GM12892 (cell line): ENCODE measurements around the gene LRPAP1.
"Not testable (repeated sequence)": the region's sequence is repeated elsewhere in the genome, so short reads cannot be mapped to it uniquely, and the experiment has no call there.

Source experiments
- DNase-seq: peaks from one replicate; pipeline ENCODE4 v3.0.0; 2011; ENCODE audit not compliant: insufficient read length
- FAIRE-seq: peaks from 2 replicates; lab custom pipeline; 2011; peaks lifted over from hg19 to GRCh38; lab: Jason Lieb, UNC
- POLR2A ChIP-seq: IDR thresholded peaks from 2 replicates; pipeline ENCODE4 v1.6.1; 2011; ENCODE audit warnings: low read depth, low read length, control low read depth
- POLR2AphosphoS5 ChIP-seq: IDR thresholded peaks from 2 replicates; pipeline ENCODE4 v1.6.1; 2011; ENCODE audit warnings: low read depth, low read length, control low read depth
- TAF1 ChIP-seq: IDR thresholded peaks from 2 replicates; pipeline ENCODE4 v1.6.1; 2011; ENCODE audit warnings: low read depth, mild to moderate bottlenecking, control low read depth, low read length, borderline replicate concordance

The LRPAP1 gene

DNA sequence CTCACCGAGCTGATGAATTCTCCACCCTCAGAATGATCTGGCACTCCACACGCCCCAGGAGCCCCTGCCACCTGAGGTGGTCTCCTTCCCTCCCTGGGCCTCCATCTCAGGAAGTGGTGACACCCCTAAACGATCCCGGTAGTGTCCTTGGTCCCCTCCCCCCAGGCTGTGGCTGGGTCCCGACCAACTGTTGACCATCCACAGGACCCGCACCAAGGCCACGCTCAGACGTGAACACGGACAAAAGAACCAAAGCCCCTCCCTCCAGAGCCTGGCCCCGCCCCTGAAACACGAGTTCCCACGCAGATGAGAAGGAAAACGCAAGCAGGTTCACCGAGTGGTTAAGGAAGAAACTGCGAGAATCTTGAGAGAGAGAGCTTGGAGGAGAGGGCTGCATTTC is 16.6 kb downstream of the LRPAP1 start:
- TF ChIP-seq TAF1: no peak
- TF ChIP-seq POLR2A: no peak
- no peak for TF ChIP-seq POLR2AphosphoS5
- FAIRE-seq: no peak
- no peak for DNase-seq

DNA sequence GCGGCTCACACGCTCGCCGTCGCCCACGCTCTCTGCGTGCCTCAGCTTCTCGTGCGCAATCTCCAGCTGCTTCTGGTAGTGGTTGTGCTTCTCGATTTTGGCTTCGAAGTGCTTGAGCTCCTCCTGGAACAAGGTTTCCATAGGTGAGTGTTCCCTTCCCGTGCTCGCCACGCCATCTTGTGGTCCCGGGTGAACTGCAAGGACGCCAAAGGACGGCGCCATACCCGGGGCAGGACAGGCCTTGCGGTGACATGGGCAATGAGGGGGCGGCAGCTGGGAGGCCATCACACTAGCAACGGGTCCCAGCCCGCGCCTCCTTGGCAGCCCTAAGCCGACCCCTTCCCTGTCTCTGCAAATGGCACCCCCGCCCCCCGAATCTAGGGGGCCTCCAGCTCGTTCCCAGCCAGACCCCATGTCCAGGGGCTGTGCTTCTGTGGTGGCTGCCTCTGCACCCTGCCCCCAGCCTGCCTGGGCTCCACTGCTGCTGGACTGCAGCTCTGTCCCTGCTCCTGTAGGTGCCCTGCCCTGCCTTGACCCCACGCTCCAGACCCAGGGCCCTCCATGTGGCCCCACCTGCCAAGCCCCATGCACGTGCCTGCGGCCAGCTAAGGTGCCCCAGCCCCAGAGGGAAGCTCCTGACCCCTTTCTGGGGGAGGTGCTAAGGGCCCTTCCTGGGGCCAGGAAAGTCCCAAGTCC is 17.3 kb downstream of the LRPAP1 start:
- DNase-seq: no peak
- no peak for TF ChIP-seq POLR2AphosphoS5
- no peak for TF ChIP-seq POLR2A
- TF ChIP-seq TAF1: no peak
- no peak for FAIRE-seq

DNA sequence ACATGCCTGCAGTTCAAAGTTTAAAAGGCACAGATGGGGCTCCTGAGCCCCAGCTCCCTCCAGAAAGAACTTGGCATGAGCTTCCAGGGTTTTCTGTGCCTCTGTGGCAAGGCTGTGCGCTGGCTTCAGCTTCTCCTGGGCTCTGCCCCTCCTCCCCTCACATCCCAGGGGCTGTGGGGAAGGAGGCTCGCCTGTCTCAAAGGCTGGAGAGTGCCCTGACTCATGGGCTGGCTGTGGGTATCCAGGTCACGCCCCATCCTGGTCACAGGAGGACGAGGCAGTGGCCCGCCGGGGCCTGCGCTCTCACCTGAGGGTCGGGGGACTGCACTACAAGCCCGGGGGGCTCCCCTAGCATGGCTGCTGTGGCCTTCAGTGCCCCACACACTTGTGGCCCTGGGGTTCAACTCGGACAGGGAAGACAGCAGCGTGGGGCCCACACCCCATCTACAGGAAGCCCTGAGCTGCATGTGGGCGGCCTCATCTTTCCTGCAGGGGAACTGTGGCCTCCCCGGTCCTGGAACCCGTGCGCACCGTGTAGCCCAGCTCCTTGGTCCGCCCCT is 17.9 kb downstream of the LRPAP1 start:
- DNase-seq (no peak), FAIRE-seq (no peak)
- TF ChIP-seq POLR2A: no peak

DNA sequence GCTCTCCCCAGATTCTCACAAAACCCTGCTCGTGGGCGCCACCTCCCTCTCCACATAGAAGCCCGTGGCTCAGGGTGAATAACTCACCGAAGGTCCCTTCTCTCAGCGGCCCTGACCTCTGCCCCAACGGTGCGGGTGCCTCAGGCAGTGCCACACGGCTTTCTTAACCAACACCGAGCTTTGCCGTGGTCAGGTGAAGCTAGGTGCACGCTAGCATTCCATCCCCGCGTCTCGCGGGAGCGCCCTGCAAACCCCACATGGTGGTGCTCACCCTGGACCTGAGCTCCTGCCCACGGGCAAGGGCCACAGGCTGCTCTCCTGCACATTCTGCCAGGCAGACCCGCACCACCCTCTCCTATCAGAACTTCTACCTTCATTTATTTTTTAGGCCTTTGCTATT is 18.4 kb downstream of the LRPAP1 start:
- DNase-seq (no peak), FAIRE-seq (no peak)
- TF ChIP-seq POLR2A: no peak
- TF ChIP-seq TAF1: no peak
- no peak for TF ChIP-seq POLR2AphosphoS5

DNA sequence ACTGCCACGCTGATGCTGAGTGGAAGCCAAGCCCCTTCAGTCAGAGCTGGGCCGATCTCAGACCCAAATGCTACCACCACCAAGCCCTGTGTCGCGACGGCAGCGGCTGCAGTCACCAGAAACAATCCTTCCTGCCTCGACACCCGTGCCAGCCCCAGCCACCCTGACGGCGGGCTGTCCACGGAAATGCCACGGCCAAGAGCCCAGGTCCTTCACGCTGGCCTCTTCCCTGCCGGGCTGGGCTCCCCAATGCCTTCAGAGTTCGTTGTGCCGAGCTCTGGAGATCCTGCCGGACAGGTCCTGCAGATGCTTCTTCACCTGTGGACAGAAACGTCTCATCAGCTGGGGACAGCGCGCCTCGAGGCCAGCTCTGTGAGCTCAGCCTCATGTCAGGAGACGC is 19.5 kb downstream of the LRPAP1 start:
- no peak for DNase-seq
- TF ChIP-seq POLR2A (no peak), POLR2AphosphoS5 (no peak), TAF1 (no peak)
- FAIRE-seq: no peak

DNA sequence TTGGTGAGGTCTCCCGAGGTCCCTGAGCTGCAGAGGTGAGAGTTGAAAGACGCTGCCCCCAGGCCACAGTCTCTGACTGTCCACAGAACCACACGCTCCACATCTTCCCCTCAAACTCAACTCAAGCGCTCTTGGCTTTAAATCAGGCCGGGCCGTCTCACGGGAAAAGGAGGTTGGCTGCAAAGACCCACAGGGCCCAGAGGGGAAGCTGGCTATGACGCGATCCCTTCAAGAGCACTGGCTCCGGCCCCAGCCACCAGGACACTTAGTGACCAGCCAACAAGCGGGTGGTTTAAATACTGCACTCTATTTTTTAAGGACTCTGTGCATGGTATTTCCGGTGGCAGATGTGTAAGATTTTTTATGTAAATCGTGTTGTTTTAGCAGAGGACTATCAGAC is 19.9 kb downstream of the LRPAP1 start:
- FAIRE-seq: no peak
- no peak for TF ChIP-seq TAF1
- TF ChIP-seq POLR2A: no peak
- TF ChIP-seq POLR2AphosphoS5: no peak

DNA sequence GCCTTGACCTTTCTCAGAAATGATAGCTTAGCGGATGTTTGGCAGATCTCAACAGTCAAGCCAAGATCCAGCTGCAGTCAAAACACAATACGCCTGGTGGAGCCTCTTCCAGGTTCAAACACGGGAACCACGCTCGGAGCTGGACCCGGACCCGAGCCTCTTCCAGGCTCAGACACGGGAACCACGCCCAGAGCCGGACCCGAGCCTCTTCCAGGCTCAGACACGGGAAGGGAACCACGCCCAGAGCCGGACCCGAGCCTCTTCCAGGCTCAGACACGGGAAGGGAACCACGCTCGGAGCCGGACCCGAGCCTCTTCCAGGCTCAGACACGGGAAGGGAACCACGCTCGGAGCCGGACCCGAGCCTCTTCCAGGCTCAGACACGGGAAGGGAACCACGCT is 20.6 kb downstream of the LRPAP1 start:
- FAIRE-seq, DNase-seq: not testable (repeated sequence)

More for the DNA sequence above, 19.9 kb downstream of the LRPAP1 start:
- DNase-seq: no peak

DNA sequence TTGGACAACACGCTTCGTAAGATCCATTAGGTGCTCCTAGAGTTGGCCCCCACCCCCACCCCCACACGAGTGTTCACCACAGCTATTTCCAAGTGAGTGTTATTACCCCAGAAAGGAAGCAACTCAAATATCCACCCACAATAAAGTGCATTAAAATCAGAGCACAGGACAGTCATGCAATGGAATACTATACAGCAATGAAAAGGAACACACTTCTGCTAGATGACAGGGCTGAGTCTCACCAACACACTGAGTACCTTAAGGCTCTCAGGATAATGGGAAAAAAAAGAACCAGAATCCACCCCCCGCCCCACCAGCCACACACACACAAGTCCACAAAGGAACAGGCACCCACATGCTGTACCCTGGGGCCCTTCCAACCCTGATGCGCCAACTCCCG is 21.0 kb downstream of the LRPAP1 start:
- DNase-seq (no peak), FAIRE-seq (no peak)
- TF ChIP-seq TAF1 (no peak), POLR2A (no peak), POLR2AphosphoS5 (no peak)

DNA sequence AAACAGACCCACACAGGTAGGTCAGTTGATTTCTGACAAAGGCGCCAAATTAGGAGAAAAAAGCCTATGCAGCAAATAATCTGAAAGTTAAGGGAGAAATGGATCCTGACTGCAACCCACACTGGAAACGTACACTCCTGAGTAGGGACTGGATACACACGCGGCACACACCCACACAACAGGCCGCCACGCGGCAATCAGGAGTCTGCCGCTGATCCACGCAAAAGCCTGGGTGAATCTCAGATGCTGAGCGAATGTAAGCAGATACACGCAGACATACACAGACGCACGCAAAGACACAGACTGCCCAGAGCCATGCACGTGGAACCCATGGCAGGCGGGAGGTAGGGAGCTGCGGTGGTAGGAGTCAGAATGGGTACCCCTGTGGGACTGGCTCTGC is 21.7 kb downstream of the LRPAP1 start:
- DNase-seq: no peak
- no peak for FAIRE-seq
- TF ChIP-seq POLR2A: no peak
- no peak for TF ChIP-seq TAF1
- no peak for TF ChIP-seq POLR2AphosphoS5

DNA sequence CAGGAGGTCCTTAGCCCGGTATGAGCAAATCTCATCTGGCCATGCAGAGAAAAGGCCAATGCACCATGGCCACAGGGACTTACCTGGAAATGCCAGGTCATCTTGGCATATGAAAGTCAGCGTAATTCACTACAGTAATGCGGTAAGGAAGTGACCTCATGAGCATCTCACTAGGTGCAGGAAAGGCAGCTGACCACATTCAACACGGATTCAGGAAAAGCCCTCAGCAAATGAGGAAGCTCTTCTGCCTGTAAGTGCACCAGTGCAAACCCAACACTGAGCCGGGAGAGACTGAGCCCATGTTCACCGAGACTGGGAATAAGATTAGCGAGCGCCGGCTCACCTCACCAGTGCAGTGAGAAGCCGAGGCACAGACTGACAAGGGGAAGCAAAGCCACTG is 23.7 kb downstream of the LRPAP1 start:
- no peak for FAIRE-seq
- DNase-seq: no peak
- TF ChIP-seq TAF1 (no peak), POLR2A (no peak)

DNA sequence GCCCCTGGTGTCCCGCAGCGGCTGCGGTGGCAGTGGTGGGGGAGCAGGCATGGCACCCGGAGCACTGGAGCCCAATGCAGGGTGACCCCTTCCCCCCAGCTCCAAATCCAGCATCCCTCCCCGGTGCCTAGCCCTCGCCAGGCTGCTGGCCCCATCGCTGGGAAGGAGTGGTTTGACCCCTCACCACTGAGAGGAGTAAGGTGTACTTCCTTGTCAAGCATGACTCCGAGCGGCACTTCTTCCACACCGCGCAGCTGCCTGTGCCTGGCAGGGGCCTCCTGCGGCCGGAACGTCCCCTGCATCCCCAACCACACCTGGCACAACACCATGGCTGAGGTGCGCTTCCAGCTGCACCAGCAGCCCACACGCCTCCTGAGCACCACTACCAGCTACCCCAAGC is 27.0 kb downstream of the LRPAP1 start:
- DNase-seq (no peak), FAIRE-seq (no peak)
- TF ChIP-seq TAF1 (no peak), POLR2AphosphoS5 (no peak), POLR2A (no peak)

DNA sequence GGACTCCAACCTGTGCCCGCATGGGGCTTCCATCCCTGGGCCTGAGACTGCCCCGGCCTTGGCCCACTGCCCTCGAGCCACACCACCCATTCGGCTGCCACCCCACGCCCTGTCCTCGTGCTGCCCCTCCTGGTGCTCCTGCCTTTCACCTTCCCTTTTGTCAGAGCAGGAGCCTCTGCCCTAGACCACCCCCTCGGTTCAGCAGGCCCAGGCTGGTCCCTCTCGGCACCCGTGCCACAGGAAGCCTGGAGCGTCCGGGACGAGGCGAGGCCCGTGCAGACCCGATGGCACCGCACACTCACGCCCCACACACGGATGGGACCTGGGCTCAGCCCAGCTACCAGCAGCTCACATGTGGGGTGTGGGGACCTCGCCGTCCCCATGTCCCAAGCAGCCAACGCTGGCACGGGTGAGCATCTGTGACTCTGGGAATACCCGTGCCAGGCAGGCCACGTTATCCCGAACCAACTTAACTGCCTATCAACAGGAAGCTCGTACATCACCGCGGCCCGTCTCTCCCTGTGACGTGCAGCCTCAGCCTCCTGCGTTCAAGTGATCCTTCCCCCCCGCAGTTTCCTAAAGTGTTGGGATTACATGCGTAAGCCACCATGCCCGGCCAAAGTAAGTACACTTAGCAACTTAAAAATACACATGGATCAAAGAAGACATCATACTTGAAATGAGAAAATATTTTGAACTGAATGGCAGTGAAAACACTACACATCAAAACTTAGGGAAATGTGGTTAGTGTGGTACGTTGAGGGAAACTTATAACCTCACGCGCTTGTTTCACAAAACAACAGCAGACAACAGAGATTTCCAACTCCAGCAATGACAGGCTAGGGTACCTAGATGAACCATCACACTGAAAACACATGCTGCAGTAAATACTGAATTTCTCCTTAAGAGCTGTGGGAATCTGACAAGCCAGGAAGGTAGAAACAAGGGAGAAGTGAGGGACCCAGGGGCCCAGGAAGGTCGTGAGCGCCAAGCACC is 29.0 kb downstream of the LRPAP1 start:
- DNase-seq (no peak), FAIRE-seq (no peak)
- TF ChIP-seq POLR2A: no peak
- TF ChIP-seq POLR2AphosphoS5: no peak
- no peak for TF ChIP-seq TAF1
